Dedifferentiated amniotic fluid mesenchymal stem cell (primary cell): Measurements from ENCODE around the gene GARIN1A.
"Not testable (repeated sequence)": the region's sequence is repeated elsewhere in the genome, so short reads cannot be mapped to it uniquely, and the experiment has no call there.

Experiments used
- DNase-seq: peaks from one replicate; pipeline ENCODE4 v3.0.0-alpha.2; 2016; ENCODE audit errors: extremely low spot score

The GARIN1A gene

DNA sequence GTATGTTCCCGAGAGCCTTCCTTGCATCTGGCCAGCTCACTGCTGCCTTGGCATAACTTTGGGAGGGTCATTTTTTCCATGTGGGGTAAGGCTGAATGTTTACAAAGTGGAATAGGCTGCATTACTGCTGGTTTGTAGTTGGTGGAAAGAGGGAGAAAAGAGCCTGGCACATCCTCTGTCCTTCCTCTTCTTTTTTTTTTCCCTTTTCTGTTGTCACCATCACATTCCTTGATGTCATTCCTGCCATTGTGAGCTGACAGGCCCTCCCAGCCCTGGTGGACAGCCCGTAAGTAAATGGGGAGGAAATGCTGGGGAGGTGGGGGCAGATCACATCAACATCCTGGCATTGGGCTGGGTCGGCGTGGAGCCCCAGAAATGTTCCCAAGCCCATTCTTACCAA, at the start of gene GARIN1A:
Gene GARIN1A, plus strand, starts transcription at position 301 of the 400 bp plus-strand sequence. CDS start 106 bp downstream, outside the sequence.
- no peak for DNase-seq

DNA sequence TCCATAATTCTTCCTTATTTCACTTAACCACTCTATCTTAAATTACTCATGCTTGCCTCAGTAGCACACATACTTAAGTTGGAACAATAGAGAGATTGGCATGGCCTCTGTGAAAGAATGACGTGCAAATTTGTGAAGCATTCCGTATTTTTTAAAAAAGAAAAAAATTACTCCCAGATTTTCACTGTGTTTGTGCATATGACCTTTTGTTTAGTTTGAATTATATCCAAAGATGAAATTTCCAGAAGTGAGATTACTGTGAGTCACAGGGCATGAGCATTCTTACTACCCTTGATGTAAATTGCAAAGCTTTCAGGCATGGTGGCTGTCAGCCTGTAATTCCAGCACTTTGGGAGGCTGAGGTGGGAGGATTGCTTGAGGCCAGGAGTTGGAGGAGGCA, 45.0 kb upstream of the GARIN1A start:
- DNase-seq, result not testable (repeated sequence)

DNA sequence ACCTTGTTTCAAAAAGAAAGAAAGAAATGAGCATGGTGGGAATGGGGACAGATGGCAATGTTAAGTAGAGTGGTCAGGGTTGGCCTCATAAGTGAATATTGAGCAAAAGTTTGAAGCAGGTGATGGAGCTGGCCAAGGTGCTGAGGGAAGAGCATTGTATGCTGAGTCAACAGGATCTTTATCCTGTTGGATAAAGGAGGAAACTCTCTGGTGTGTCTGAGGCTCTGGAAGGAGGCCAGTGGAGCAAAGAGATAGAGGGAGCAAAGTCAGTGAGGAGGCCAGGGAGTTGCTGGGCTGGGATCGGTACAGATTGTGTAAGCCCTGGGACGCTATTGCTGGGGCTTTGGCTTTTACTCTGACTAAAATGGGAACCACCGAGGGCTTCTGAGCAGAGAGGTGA, 38.2 kb upstream of the GARIN1A start:
- not testable (repeated sequence) for DNase-seq

DNA sequence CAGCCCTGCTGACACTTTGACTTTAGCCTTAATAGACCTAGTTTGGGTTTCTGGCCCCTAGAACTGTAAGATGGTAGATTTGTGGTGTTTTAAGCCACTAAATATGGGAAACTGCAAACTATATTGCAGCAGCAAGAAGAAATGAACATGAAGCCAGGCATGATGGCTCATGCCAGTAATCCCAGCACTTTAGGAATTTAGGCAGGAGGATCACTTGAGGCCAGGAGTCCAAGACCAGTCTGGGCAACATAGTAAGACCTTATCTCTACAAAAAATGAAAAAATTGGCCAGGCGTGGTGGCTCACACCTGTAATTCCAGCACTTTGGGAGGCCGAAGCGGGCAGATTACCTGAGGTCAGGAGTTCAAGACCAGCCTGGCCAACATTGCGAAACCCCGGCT, 26.9 kb upstream of the GARIN1A start:
- DNase-seq, result not testable (repeated sequence)

DNA sequence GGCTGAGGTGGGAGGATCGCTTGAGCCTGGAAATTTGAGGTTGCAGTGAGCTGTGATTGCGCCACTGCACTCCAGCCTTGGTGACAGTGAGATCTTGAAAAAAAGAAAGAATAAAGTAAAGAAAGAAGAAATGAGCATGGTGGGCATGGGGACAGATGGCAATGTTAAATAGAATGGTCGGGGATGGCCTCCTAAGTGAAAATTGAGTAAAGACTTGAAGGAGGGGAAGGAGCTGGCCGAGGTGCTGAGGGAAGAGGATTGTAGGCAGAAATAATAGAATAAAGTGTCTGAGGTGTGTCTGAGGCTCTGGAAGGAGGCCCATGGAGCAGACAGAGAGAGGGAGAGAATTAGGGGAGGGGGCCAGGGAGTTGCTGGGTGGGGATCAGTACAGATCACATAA, 26.2 kb upstream of the GARIN1A start:
- DNase-seq, result not testable (repeated sequence)

DNA sequence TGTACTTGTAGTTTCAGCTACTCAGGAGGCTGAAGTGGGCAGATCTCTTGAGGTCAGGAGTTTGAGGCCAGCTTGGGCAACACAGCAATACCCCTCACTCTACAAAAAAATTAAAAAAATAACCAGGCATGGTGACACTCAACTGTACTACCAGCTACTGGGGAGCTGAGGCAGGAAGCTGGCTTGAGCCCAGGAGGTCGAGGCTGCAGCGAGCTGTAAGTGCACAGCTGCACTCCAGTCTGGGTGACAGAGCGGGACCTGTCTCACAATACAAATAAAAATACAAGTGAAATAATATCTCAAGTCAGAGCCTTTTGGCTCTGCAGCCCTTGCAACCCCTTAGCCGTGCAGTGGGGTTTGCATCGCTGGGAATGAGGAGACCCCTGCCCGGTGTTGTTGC, 25.2 kb upstream of the GARIN1A start:
- DNase-seq, result not testable (repeated sequence)

DNA sequence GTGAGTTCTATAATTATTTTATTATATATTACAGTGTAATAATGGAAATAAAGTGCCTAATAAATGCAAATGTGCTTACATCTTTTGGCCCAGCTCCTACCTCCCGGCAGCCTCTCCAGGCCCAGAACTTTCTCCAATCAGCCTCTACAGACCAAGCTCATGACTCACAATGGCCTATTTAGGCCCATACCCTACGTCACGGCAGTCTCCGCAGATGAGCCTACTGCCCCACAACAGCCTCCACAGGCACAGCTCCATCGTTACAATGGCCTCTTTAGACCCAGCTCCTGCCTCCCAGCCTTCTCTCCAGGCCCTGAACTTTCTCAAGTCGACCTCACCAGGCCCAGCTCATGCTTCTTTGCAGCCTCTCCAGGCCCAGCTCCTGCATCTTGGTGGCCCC, 21.0 kb upstream of the GARIN1A start:
- not testable (repeated sequence) for DNase-seq

DNA sequence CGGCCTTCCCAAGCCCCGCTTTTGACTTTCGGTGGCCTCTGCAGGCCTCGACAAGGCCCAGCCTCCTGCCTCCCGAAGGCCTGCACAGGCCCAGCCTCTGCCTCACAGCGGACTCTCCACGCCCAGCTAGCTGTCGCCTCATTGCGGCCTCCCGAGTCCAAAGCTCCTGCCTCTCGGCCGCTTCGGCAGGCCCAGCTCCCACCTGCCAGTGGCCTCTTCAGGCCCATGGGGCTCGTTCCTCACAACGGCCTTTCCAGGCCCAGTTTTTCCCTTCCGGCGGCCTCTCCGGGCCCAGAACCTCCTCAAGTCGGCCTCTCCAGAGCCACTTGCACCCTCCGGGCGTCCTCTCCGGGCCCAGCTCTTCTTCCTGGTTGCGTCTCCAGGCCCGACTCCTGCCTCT, 19.5 kb upstream of the GARIN1A start:
- not testable (repeated sequence) for DNase-seq

DNA sequence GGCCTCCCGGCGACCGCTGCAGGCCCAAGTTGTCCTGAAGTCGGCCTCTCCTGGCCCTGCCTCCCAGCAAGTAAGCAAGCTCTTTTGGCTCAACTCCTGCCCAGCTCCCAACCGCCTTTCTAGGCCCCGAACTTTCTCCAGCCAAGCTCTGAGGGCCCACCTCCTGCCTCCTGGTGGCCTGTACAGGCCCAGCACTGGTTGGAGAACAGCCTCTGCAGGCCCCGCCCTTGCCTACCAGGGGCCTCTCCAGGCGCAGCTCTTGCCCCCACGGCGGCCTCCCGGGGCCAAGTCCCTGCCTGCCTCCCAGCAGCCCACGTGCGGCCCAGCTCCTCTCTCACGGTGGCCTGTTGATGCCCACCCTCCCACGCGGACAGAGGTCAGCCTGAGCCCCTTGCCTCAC, 18.9 kb upstream of the GARIN1A start:
- DNase-seq, result not testable (repeated sequence)

DNA sequence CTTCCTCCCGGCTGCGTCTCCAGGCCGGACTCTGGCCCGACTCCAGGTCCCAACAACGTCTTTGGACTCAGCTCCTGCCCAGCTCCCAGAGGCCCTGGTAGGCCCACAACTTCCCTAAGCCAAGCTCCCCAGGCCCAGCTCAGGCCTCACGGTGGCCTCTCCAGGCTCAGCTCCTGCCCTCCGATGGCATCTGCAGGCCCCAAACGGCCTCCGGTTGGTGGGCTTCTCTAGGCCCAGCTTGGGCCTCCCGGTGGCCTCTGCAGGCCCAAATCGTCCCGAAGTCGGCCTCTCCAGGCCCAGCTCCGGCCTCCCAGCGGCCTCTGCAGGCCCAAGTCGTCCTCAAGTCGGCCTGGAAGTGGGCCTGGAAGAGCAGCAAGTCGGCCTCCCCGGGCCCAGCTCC, 18.0 kb upstream of the GARIN1A start:
- not testable (repeated sequence) for DNase-seq

DNA sequence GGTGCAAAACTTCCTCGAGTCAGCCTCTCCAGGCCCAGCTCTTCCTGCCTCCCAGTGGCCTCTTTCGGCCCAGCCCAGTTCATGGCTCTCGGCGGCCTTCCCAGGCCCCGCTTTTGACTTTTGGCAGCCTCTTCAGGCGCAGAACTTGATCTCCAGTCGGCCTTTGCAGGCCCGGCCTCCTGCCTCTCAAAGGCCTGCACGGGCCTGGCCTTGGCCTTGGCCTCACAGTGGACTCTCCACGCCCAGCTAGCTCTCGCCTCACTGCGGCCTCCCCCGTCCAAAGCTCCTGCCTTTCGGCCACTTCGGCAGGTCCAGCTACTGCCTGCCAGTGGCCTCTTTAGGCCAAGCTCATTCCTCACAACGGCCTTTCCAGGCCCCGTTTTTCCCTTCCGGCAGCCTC, 17.6 kb upstream of the GARIN1A start:
- DNase-seq, result not testable (repeated sequence)

DNA sequence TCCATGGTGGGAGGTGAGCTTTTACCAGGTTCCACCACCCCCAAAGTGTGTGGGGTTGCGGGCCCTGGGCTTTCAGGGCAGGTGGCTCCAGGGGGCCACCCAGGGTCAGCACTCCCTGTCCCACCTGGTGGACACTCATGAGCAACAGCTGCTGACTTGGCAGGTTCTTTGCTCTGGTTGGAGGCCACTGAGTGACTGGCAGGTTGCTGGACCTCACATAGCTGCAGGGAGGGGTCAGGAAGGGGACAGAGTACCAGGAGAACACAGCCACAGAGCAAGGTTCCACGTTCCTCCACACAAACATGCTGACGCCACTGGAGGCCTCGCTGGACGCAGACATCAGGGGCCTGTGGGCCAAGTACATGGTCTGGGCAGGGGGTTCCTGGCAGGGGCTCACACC, 13.7 kb upstream of the GARIN1A start:
- DNase-seq, result not testable (repeated sequence)

DNA sequence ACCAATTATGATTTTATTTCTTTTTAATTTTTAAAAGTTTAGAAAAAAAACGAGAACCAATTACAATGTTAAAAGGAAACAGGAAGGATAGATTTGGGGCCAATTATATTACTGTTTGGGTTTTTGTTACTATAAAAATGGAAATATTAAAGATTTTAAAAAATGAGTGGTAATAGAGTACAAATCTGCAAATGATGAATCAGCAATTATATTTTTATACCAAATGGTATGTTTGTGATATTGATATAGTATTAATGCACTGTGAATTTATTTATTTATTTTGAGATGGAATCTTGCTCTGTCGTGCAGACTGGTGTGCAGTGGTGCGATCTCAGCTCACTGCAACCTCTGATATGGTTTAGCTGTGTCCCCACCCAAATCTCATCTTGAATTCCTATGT, 11.5 kb upstream of the GARIN1A start:
- DNase-seq, result no peak

DNA sequence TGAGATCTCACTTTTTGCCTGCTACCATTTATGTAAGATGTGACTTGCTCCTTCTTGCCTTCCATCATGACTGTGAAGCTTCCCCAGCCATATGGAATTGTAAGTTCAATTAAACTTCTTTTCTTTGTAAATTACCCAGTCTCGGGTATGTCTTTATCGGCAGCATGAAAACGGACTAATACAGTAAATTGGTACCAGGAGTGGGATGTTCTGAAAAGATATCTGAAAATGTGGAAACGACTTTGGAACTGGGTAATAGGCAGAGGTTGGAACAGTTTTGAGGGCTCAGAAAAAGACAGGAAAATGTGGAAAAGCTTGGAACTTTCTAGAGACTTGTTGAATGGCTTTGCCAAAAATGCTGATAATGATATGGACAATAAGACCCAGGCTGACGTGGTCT, 10.6 kb upstream of the GARIN1A start:
- DNase-seq, result no peak

DNA sequence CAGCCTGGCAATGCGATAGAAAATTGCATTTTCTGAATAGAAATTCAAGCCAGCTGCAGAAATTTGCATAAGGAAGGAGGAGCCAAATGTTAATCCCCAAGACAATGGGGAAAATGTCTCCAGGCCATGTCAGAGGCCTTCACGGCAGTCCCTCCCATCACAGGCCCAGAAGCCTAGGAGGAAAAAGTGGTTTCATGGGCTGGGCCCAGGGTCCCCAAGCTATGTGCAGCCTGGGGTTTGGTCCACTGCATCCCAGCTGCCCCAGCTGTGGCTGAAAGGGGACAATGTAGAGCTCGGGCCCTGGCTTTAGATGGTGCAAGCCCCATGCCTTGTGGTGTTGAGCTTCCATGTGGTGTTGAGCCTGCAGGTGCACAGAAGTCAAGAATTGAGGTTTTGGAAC, 10.0 kb upstream of the GARIN1A start:
- no peak for DNase-seq

DNA sequence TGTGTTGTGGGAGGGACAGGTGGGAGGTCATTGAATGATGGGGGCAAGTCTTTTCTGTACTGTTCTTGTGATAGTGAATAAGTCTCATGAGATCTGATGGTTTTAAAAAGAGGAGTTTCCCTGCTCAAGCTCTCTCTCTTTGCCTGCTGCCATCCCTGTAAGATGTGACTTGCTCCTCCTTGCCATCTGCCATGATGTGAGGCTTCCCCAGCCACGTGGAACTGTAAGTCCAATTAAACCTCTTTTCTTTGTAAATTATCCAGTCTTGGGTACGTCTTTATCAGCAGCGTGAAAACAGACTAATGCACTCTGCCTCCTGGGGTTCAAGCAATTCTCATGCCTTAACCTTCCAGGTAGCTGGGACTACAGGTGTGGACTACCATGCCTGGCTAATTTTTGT, 8.9 kb upstream of the GARIN1A start:
- DNase-seq, result not testable (repeated sequence)

DNA sequence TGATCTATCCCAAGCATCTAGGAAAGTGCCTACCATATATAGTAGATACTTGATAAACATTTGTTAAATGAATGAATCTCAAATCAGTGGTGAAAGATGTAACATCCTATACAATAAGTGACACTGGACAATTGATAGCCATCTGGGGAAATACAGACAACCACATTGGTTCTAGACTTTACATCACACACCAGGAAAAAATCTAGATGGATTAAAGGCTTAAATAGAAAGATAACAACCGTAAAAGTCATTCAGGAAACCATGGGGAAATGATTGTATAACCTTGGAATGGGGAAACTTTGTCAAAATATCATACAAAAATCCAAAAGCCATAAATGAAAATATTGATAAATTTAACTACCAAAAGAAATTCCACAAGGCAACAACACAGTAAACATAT, 7.0 kb upstream of the GARIN1A start:
- DNase-seq, result no peak

DNA sequence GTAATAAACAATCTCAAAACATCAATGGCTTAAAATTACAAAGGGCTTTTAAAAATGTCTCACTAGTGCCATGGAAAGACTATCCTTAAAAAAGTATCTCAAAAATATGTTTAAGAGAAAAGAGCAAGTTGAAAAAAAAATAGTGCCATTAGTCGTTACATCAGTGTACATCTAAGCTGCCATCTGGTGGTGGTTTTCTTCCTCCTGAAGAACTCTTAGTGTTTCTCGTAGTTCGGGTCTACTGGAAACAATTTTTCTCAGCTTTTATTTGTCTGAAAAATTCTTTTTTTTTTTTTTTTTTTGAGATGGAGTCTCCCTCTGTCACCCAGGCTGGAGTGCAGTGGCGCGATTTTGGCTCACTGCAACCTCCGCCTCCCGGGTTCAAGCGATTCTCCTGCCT, 5.9 kb upstream of the GARIN1A start:
- DNase-seq, result no peak

DNA sequence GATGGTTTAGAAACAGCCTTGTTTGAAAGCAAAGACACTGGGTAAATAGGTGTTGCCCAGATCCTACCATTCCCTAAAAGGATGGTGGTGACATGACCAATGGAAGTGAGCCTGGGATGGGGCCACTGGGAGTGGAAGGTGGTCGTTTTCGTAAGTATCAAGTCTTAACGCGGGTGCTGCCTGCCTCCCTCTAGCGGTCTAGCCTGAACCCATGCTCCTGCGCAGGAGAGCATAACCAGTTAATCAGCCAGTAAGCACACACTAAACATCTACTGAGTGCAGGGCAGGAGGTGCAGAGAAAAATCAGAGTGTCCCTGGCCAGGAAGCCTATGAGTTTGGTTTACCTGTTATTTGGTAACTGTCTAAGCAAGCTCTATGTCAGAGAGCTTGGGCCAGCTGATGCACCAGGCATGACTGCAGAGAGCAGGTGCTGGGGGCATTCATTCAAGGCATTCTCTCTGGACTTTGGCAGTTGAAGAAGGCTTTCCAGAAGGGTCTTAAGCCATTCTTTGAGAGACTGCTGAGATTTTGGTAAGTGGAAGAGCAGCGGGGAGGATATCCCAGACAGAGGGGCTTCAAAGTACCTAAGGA, 930 bp downstream of the GARIN1A start:
- no peak for DNase-seq

DNA sequence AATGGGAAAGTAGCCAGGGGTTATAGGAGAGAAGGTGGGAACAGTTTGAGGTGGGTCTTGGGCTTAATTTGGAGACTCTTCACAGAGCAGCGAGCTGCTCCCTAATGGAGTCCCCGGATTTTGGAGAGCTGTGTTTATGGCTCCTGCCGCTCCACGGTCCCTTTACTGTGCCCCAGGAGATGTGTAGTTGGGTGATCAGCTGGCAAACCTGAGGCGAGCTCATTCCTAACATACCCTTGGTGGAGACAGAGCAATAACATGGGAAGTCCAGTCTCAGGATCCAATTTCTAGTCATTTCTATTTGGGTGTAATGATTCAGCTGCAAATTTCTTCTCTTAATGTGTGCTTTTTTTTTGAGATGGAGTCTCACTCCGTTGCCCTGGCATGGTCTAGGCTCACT, 1.5 kb downstream of the GARIN1A start:
- no peak for DNase-seq

DNA sequence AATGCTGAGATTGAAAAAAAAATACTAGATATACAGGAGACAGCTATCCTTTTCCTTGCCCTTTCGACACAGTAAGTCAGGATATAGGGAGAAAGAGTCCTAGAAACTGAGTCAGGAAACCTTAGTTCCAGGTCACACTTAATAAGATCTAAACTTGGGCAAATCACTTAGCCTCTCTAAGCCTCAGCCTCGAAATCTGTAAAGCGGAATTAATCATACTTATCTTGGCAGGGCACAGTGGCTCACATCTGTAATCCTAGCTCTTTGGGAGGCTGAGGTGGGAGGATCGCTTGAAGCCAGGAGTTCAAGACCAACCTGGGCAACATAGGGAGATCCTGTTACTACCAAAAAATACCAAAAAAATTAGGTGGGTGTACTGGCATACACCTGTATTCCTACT, 4.6 kb downstream of the GARIN1A start:
- no peak for DNase-seq

DNA sequence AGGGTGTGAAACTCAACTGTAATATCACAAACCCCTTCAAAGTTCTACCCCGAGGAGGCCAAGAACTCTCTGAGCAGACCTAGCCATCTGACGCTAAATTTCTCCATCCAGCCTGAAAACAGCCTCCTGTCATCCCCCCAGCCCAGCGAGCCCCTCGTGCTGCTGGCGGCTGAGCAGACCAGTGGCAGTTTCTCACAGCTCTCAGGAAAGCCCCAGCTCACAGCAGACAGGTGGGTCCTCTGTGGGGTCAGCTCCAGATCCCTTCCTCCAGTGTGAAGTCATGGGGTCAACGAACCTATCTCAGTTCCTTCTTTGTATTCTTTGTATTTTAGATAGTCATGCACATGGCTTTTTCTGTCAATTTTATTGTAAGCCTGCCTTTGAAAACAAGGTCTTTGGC, 7.8 kb downstream of the GARIN1A start:
- DNase-seq, result no peak

DNA sequence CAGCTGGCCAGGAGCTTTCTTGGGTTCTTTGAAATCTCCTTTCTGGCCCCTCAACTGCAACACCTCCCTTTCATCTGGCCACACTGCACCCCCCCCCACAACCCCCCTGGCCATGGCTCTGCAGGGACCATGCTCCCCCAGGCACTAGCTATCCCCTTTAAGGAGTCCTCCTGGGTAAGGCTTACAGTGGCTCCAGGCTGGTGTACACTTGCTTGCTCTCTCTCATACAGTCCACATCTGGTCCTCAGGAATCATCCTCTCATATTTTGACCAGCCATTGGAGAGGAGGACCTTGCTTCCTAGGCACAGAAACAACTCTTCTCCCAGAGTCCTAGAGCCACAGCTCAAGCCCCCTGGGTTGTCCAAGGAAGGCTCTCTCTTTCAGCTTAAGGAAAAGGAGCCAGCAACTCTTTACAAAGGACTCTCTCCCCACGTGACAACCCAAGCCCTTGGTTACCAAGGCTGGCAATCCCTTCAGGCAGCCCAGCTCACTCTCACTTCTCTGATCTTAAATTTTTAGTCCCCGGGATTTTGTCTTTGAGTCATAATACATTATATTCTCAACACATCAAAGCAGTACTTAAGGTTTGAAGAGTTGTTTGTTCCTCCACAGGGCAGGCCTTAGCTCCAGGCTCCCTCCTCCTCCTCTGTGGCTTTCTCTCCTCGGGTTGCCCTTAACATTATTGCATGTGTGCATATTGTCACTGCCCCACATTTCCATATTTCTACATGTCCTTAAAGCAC, 9.9 kb downstream of the GARIN1A start:
- DNase-seq, result no peak

DNA sequence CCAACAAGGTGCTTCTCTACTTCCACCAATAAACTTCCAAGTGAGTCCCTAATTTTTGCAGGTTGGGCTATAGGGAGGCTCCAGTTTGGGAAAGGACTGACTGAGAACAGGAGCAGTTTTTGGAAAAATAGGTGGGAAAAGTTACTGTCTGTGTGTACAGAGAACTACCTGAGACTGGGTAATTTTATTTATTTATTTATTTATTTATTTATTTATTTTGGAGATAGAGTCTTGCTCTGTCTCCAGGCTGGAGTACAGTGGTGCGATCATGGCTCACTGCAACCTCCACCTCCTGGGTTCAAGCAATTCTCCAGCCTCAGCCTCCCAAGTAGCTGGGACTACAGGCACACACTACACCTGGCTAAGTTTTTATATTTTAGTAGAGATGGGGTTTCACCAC, 11.2 kb downstream of the GARIN1A start:
- DNase-seq, result not testable (repeated sequence)
